HG03439 (cell line): Measurements from ENCODE around the gene MARK3.

Experiments
- ATAC-seq: cut with Tn5 transposase; IDR thresholded peaks from one replicate; pipeline ENCODE4 v1.9.1; 2021; ENCODE audit warnings: mild to moderate bottlenecking, moderate library complexity; ENCODE audit not compliant: unreplicated experiment

The MARK3 gene

GRCh38 chr14:103366741-103367140, 18.5 kb upstream of the MARK3 start:
- ATAC-seq, result no peak

- ATAC-seq, result no peak
These were observed 17.2 kb upstream of the MARK3 start for GRCh38 chr14:103367995-103368394.

- ATAC-seq, result no peak
These were observed 15.1 kb upstream of the MARK3 start for GRCh38 chr14:103370087-103370486.

GRCh38 chr14:103372017-103372416, 13.2 kb upstream of the MARK3 start:
- ATAC-seq, result no peak

GRCh38 chr14:103372552-103373304, 12.5 kb upstream of the MARK3 start:
- no peak for ATAC-seq

GRCh38 chr14:103374121-103374520, 11.1 kb upstream of the MARK3 start:
- ATAC-seq, result no peak

GRCh38 chr14:103377522-103378037, 7.6 kb upstream of the MARK3 start:
- ATAC-seq, result no peak

- ATAC-seq, result no peak
These were observed 7.0 kb upstream of the MARK3 start for GRCh38 chr14:103378038-103378854.

GRCh38 chr14:103380719-103381377, 4.4 kb upstream of the MARK3 start:
- no peak for ATAC-seq

GRCh38 chr14:103382376-103382775, 2.8 kb upstream of the MARK3 start:
- ATAC-seq, result no peak

GRCh38 chr14:103384450-103385151, 614 bp upstream of the MARK3 start:
- ATAC-seq, result peak; percentile 5

GRCh38 chr14:103385929-103386712, 906 bp downstream of the MARK3 start:
- ATAC-seq, result peak; percentile 7

GRCh38 chr14:103386713-103387329, 1.6 kb downstream of the MARK3 start:
- no peak for ATAC-seq

GRCh38 chr14:103388664-103389063, 3.4 kb downstream of the MARK3 start:
- ATAC-seq, result no peak

GRCh38 chr14:103390605-103391004, 5.4 kb downstream of the MARK3 start:
- no peak for ATAC-seq

GRCh38 chr14:103391048-103391447, 5.8 kb downstream of the MARK3 start:
- ATAC-seq, result no peak

GRCh38 chr14:103392106-103392505, 6.9 kb downstream of the MARK3 start:
- ATAC-seq, result no peak

- ATAC-seq, result no peak
These were observed 7.4 kb downstream of the MARK3 start for GRCh38 chr14:103392572-103392971.

GRCh38 chr14:103393070-103393469, 7.9 kb downstream of the MARK3 start:
- ATAC-seq, result no peak
